GM21786 (cell line): ENCODE data around the gene ABCA7.
"Not testable (repeated sequence)": the region's sequence is repeated elsewhere in the genome, so short reads cannot be mapped to it uniquely, and the experiment has no call there.

ENCODE experiments used
- ATAC-seq: cut with Tn5 transposase; IDR thresholded peaks from one replicate; pipeline ENCODE4 v1.9.1; 2021; ENCODE audit not compliant: unreplicated experiment

The ABCA7 gene

DNA sequence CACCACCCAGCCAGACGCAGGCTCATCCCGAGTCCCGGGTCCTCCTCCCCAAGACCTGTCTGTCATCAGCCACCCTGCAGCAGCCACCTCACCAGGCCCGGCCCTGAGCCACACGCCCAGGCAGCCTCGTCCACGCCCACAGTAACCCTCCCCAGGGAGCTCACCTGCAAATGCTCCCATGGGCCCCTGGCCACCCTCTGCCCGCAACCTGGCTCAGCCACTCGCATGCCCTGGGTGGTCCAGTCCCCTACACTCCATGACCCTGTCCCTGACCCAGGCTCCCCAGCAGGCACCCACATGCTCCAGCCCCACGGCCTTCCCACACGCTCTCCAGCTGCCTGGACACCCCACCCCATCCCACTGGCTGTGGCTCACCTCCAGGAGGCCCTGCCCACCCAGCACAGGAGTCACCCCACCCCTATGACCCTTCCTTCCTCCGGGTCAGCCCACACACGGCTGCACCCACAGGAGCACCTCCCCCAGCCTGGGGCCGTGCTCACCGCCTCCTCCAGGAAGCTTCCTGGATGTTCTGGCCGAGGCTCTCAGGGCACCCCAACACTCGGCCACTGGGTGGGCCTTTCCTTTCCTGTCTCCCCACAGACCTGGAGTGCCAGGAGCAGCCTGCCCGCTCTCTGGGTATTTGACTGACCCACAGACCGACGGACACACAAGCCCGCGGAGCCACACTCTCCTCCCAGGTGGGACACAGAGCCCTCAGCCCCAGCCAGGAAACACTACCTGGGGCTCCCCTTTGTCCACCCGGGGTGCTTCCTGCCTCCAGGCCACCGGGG, 22.6 kb upstream of the ABCA7 start:
- ATAC-seq: no peak

DNA sequence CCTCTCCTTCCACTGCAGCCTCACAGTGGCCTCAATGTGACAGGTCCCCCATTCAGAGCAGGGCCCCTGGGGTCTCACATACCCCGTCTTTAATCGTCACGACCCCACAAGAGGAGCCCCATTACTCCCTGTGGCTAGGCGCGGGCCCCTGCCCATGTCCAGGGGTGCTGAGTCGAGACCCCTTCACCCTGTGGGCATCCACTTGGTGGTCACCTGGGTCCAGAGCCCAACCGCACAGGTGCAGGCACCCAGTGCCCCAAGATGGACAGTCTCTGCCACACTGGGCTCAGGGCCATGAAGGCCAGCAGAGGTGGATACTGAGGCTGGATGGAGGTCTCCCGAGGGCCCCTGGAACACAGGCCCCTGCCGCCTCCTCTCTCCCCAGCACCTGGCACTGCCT, 22.0 kb upstream of the ABCA7 start:
- ATAC-seq: no peak

DNA sequence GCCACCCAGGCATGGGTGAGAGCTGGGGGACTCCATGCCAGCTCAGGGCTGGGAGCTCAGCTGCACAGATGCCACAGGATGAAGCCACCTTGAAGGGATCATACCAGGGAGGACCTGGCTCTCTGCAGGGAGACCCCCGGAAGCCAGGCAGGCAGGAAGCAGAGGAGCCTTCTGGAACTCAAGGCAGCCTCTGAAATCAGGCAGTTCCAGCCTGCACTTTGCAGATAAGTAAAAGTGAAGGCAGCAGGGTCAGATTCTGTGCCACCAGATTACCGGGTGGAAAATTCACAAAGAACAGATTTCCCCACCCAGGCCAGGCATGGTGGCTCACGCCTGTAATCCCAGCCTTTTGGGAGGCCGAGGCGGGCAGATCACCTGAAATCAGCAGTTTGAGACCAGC, 21.5 kb upstream of the ABCA7 start:
- no peak for ATAC-seq

DNA sequence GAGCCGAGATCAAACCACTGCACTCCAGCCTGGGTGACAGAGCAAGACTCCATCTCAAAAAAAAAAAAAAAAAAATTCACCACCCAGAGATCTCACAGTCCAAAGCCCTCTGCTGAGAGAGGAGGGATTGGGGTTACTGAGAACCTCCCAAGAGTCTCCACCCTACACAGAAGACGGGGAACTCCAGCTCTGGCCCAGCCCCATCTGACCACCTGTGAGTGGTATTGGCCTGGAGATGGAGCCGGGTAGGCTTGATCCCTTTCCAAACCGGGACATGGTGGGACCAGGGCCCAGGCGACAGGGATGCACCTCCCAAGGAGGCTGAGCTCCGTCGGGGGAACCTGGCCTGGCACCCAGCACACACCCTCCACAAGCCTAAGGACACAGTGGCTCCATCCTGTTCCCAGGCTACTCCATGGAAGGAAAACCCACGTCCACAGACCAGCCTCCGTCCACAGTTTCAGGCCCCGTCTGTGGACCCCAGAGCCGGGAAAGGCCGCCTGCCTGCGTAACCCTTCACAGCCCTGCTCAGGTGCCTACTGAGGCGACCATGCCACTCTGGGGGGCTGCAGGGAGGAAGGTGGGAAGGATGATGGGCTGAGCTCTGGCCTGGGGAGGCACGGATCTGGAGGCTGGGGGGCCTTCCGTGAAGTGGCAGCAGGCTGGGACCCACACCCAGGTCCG, 20.8 kb upstream of the ABCA7 start:
- no peak for ATAC-seq

DNA sequence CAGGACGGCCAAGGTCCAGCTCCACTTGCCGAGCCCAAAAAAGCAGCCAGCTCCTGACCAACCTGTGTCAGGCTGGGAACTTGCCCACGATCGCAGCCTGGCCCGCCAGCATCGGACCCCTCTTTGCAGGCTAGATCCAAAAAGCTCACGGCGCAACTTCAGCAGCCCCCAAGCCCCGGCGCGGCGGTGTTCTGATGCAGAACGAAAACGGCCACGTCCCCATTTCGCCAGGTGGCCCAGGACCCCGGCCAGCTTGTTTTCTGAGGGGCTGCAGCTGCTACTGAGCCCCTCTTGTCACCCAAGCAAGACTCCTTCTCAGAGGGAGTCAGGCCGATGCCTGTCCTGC, 20.3 kb upstream of the ABCA7 start:
- ATAC-seq: no peak

DNA sequence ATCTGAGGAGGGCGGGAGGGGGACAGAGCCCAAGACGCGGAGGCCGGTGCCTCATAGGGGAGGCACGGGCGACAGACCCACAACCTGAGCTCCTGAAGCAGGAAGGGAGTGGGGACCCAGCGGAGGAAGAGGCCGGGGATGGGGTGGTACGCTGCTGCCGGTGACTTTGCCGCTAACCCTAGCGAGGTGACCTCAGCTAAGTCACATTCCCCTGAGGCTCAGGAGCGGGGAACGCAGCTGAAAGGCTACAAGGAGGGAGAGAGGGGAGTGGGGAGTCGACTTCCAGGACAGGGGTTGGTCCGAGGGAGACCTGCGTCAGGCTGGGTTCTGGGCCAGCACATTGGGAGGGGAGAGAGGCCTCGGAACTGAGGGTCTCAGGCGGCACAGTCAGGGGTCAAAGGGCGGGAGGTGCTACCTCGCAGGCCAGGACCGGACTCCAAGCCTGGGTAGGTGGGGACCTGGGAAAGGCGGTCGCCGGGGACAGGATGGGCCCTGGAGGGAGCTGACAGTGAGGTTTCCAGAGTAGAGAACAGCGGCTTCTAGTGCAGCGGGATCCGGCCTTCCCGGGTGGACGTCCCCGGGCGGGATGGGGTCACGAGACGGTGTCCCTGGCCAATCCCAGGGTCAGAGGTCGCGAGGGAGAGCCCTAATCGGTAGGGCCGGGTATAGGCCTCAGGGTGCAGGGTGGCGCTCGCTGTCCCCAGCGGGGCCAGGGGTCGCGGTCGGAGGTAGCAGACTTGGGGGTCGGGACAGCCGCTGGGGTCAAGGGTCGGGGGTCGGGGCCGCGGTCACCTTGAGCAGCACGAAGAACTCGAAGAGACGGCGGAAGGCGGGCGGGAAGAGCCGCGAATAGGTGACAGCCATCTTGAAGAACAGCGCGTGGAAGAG, 19.7 kb upstream of the ABCA7 start:
- no peak for ATAC-seq

DNA sequence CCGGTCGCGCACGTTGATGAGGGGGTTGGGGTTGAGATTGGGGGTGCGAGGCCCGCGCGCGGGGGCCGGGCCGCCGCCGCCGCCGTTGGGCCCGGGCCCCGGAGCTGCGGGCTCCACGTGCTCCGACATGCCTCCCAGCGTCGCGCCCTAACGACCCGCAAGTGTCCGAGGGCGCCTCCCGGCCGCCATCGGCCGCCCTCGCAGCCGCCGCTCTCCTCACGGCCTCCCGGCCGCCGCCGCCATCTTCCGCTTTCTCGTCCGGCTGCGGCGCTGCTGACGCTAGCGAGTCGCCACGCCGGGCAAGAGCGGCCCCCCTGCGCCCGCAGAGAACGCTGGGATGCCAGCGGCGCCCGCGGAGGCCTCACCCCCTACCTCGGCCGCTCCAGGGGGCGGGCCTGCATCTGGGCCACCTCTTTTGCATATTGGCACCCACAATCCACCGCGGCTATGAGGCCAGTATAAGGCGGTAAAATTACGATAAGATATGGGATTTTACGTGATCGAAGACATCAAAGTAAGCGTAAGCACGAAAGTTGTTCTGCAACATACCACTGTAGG, 19.0 kb upstream of the ABCA7 start, which contains the start of gene TMEM259:
TMEM259 (minus strand) TSS at position 256 of the 558 bp plus-strand sequence; CDS start at position 129, 127 bp downstream.
- ATAC-seq: peak; percentile 75

DNA sequence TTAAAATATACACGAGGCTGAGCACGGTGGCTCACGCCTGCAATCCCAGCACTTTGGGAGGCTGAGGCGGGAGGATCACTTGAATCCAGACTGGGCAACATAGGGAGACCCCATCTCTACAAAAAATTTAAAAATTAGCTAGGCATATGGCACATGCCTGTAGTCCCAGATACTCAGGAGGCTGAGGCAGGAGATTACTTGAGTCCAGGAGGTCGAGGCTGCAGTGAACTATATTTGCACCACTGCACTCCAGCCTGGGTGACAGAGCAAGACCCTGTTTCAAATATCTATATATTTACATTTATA, 16.1 kb upstream of the ABCA7 start:
- not testable (repeated sequence) for ATAC-seq

DNA sequence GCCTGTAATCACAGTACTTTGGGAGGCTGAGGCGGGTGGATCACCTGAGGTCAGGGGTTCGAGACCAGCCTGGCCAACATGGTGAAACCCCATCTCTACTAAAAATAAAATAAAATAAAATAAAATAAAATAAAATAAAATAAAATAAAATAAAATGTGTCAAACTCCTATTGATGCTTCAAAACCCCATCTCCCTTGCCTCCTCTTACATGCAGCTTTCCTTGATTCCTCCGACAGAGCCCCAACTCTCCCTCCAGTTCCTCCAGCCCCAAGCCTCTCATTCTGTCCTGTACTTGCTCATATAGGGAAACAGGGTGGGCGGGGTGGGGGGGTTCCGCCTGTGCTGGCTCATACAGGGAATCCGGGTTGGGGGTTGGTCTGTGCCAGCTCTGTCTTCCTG, 14.8 kb upstream of the ABCA7 start:
- not testable (repeated sequence) for ATAC-seq

DNA sequence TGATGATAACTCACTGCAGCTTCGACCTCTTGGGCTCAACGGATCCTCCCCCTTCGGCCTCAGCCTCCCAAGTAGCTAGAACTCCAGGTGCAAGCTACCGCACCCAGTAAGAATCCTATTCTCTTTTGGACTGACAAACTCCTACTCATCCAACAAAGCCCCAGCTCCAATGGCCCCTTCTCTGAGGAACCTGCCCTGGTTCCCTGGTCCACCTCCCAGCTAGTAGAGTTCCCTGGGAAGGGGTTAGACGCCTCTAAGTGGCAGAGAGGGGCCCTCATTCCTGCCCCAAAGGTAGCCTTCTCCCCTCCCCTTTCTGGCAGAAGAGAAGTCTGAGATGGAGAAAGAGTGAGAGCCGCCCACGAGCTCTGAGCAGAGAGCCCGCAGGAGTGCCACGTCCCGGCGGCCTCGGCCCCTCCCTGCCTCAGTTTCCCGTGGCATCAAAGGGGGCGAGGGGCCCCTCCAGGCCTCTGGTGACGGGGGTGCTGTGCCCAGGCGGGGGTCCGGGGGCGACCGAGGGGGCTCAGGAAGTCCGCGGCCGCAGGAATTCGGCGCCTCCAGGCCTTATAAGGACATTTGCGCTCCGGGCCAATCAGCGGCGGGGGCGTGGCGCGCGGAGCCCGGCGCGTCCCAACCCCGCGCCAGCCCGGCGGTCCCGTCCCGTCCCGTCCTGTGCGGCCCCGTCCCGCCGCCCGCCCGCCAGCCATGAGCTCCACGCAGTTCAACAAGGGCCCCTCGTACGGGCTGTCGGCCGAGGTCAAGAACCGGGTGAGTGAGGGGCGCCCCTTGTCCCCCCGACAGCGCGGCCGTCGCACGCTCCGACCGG, 13.7 kb upstream of the ABCA7 start, which contains the start of gene CNN2:
CNN2 (plus strand) TSS at position 649 of the 823 bp plus-strand sequence; CDS start at position 703, 54 bp downstream.
- ATAC-seq: no peak

DNA sequence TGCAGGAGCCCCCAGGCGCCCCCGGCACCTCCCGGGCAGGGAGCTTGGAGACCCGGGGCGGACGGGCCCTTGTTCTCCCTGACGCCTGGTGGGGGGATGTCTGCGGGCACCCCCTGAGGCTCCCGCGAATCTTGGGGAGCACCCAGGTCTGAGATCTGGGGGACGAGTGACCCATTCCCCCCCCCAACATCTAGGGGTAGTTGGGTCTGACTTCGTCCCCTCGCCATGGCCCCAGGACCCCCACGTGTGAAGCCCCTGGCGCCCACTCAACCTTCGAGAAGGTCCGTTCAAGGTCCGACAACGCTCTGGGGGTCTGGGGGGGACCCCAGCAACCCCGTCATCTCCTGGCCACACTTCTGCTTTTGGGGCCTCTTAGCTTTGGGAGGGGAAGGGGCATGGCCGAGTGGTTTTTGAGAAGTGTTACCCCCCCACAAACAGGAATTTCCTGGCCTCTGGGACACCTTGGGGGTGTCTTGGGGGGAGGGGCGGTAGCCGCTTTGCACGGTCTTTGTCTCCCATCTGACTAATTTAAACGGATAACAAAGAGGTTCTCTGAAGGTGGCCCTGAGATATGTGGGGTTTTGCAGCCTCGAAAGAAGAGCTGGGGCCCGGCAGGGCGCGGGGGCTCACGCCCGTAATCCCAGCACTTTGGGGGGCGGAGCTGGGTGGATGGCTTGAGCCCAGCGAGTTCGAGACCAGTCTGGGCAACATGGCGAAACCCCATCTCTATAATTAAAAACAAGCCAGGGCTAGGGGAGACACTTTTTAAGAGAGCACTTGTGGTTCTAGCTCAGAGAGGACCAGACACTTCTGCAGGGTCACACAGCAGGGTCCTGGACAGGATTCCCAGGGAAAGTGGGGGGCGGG, 12.9 kb upstream of the ABCA7 start:
- ATAC-seq: no peak

DNA sequence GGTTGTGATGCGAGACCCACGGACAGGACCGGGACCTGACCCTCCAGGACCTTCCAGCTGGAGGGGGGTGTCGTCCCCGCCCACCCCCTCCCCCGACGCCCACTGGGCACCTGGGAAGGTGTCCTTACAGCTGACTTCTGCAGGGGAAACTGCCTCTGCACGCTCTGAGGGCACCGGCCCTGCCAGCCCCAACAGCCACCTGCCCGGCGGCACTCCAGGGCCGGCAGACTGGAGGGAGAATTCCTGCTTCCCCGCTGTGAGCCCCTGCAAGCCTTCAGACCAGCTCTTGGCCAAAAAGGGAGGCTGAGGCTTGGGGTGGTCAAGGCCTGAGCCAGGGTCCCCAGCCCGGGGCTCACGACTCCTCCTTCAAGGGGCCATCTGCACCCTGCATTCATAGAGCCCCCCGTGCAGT, 12.3 kb upstream of the ABCA7 start:
- no peak for ATAC-seq

DNA sequence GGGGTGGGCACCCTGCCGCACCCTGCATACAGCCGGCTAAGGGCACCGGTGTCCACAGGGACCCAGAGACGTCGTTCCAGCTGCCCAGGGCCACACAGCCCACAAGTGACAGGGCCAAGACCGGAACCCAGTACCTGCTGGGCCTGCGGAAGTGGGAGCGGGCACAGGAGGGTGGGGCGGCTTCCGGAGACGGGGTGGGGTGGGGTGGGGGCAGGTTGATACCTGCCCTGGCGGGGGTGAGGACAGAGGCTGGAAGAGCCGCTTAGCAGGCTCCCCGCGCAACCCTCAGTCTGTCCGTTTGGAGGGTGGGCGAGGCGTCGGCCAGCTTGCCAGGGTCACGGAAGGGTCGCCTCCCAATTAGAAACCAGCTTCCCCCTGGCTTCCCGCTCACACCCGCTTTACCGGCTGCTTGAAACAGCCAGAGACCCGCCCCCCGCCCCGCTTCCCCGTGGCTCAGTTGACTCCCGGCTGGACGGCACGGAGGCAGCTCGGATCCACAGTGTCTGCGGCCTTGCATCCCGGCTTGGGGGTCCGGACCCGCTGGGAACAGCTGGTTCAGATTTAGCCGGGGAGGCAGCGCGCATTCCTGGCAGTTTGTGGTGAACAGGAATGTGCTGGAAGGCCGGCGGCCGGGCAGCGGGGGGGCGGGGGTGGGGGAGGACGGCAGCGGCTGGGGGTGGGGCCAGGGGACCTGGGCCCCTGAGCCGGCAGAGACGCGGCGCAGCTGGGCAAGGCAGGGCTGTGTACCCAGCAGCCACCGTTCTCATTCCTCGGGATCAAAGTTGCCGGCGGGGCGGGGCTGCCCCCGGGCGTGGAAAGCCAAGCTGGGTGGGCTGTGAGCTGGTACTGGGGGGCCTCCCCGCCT, 11.6 kb upstream of the ABCA7 start:
- ATAC-seq: no peak

DNA sequence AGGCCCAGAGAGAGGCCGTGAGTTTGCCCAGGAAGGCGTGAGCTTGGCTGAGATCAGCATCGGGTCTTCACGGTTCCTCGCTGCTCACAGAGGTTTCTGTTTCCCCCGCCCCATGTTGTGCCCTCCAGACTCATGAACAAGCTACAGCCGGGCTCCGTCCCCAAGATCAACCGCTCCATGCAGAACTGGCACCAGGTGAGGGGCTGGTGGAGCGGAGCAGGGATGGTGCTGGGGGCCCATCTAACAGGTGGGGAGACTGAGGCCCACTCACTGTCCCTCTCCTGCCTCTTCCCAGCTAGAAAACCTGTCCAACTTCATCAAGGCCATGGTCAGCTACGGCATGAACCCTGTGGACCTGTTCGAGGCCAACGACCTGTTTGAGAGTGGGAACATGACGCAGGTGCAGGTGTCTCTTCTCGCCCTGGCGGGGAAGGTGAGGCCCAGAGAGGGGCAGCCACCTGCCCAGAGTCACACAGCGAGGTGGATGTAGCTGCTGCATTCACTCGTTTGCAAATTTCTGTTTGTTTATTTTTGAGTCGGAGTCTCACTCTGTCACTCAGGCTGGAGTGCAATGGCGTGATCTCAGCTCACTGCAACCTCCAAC, 7.5 kb upstream of the ABCA7 start:
- ATAC-seq: no peak

DNA sequence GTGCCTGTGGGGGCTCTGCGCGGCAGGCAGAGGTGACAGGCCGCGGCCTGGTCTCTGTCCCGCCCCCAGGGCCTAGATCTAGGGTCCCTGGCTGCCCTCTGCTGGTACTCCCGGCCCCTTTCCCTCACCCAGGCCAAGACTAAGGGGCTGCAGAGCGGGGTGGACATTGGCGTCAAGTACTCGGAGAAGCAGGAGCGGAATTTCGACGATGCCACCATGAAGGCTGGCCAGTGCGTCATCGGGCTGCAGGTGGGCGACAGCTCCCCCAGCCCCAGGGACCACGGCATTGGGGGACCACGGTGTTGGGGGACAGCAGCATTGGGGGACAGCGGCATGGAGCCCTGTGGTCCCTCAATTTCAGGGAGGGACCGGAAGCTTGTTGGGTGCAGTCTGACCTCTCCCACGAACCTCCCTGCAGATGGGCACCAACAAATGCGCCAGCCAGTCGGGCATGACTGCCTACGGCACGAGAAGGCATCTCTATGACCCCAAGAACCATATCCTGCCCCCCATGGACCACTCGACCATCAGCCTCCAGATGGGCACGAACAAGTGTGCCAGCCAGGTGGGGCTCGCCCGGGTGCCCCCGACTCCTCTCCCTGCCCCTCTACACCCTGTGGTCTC, 3.8 kb upstream of the ABCA7 start:
- no peak for ATAC-seq

DNA sequence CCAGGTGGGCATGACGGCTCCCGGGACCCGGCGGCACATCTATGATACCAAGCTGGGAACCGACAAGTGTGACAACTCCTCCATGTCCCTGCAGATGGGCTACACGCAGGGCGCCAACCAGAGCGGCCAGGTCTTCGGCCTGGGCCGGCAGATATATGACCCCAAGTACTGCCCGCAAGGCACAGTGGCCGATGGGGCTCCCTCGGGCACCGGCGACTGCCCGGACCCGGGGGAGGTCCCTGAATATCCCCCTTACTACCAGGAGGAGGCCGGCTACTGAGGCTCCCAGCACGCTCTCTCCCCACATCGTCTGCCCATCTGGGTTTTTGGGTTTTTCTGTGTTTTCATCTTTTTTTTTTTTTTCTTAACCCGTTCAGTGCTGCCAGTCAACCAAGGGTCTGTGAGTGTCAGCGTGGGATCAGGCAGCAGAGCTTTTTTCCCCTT, 2.3 kb upstream of the ABCA7 start:
- no peak for ATAC-seq

DNA sequence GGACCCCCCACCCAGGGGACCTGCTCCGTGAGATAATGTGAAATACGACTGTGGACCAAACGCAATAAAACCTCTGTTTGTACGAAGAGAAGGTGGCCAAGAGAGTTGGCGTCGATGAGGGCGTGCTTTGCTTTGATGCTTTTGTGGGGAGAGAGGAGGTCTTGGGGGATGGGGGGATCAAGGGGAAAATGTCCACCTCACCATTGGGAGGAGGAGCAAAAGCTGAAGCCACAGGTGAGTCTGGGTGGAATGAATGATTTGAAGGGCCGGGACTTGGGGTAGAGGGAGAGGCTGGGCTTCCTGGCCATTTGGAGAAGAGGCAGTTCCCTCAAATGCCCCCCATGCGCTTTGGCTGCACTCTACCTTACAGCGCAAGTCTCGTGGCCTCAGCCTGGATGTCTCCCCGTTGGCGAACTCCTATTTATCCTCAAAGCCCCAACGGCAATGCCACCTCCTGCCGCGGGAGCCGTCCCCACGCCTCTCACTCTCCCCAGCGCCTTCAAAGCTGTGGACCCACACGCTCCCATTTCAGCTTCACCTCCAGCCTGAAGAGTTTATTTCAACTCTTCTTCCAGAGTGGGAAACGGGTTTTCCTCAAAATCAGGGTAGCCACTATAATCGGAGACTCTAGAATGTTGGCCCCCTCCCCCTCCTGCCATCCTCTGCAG, 795 bp upstream of the ABCA7 start:
- no peak for ATAC-seq
